ENCODE results near the gene PARL. TPM values are rescaled to one million over a fixed set of nuclear protein-coding genes. Genes with fewer than 3 reads are reported as not detected.

Gene PARL
- polyA plus RNA-seq, 2 of the 4 experiments (the other 2 are of a cell fraction) = 45.9 to 71.6 TPM

GRCh38 chr3:183815951-183816475 is 68.7 kb downstream of the PARL start:
- no peaks in the 10 kb centered on the region for H3K4me1 ChIP-seq
- ATAC-seq (no peak), FAIRE-seq (no peak), DNase-seq (ENCODE audit: low read depth in 1 of 2, low spot score in 1 of 2) (no peak)
- TF ChIP-seq BHLHE40 (IDR thresholded peaks at IDR 0.05; ENCODE audit: low read depth, low read length) (no peak), CHD4 (IDR thresholded peaks at IDR 0.05; ENCODE audit: borderline replicate concordance) (no peak)
- H3K9me3 ChIP-seq = no peaks in the 10 kb centered on the region
- H3K4me2 ChIP-seq = no peak overlapping the region
- WGBS (ENCODE audit: missing lambda C conversion rate) = 81% methylated on average over 8 of the region's 12 CpGs
- ChIA-PET CTCF (interaction anchor here (0.8 to 1.5 kb wide), 2 partner anchors 13 to 250 kb away, joined by 3 read pairs; no protein-coding TSS in a partner anchor), POLR2A (no interaction called here)
- H3K4me3 ChIP-seq = no peak overlapping the region
- H3K27ac ChIP-seq = no peak overlapping the region

- Histone ChIP-seq H3K4me2 (no peak overlapping the region), H3K4me3 (no peak overlapping the region), H3K9me3 (no peaks in the 10 kb centered on the region), H3K4me1 (no peaks in the 10 kb centered on the region), H3K27ac (no peak overlapping the region)
- WGBS (ENCODE audit: missing lambda C conversion rate) = 76% methylated on average over 9 of the region's 9 CpGs
- FAIRE-seq (no peak), DNase-seq (ENCODE audit: low read depth in 1 of 2, low spot score in 1 of 2) (no peak), ATAC-seq (no peak; a peak in 2 of 6 replicates)
- ChIA-PET POLR2A (no interaction called here), CTCF (interaction anchor here (0.8 to 1.5 kb wide), 3 partner anchors 9 to 250 kb away, joined by 3 to 5 read pairs (median 3); partner anchors contain the start of gene MAP6D1)
- TF ChIP-seq JUNB (IDR thresholded peaks at IDR 0.05) (no peak), MAFK (IDR thresholded peaks at IDR 0.05; ENCODE audit: partially characterized antibody) (no peak), NR3C1 (IDR thresholded peaks at IDR 0.05) (no peak), EHF (CRISPR knock-in tag; IDR thresholded peaks at IDR 0.05) (no peak), NPAS2 (CRISPR knock-in tag; IDR thresholded peaks at IDR 0.05; ENCODE audit: borderline replicate concordance) (no peak), RARB (CRISPR knock-in tag; IDR thresholded peaks at IDR 0.05) (no peak), HOXB5 (CRISPR knock-in tag; IDR thresholded peaks at IDR 0.05) (no peak), RFX5 (IDR thresholded peaks at IDR 0.05) (no peak), HOXB13 (CRISPR knock-in tag; IDR thresholded peaks at IDR 0.05; ENCODE audit: low read depth) (no peak)
- TF ChIP-seq, protein P1, sequence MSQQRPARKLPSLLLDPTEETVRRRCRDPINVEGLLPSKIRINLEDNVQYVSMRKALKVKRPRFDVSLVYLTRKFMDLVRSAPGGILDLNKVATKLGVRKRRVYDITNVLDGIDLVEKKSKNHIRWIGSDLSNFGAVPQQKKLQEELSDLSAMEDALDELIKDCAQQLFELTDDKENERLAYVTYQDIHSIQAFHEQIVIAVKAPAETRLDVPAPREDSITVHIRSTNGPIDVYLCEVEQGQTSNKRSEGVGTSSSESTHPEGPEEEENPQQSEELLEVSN (IDR thresholded peaks at IDR 0.05; ENCODE audit: borderline replicate concordance, low read depth) = no peak
Measured at GRCh38 chr3:183815563-183815940, 69.1 kb downstream of the PARL start.

DNA sequence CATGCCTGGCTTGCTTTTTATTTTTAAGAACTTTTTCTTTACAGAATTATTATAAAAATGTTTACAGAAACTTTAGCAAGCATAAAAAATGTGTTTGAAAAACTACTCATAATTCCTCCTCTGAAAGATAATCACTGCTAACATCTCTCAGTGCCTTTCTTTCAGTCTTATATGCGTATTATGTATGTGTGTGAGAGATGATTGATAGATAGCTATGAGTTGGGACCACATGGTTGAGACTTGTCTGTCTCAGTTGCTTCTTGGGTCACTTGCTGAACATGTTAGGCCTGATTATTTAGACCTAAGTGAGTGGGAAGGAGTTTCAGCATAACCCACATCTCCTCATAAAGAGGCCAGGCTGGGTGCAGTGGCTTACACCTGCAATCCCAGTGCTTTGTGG is 70.4 kb downstream of the PARL start:
- POLR2A ChIA-PET = no interaction called here
- WGBS (ENCODE audit: missing lambda C conversion rate) = 96% methylated on average over 1 of the region's 1 CpG
- FAIRE-seq = no peak
- TF ChIP-seq HOXA7 (CRISPR knock-in tag; IDR thresholded peaks at IDR 0.05) = no peak
- TF ChIP-seq RCOR1 (IDR thresholded peaks at IDR 0.05; ENCODE audit: low read depth, low read length) = no peak
- no peak for TF ChIP-seq RARB (CRISPR knock-in tag; IDR thresholded peaks at IDR 0.05)
- no peak for TF ChIP-seq ZNF302 (CRISPR knock-in tag; IDR thresholded peaks at IDR 0.05)
- no peak for TF ChIP-seq HEYL (CRISPR knock-in tag; IDR thresholded peaks at IDR 0.05)
- no peak for TF ChIP-seq HES2 (IDR thresholded peaks at IDR 0.05)
- TF ChIP-seq ESRRA (IDR thresholded peaks at IDR 0.05; ENCODE audit: borderline replicate concordance, low read length) = no peak
- TF ChIP-seq POLR2AphosphoS2 (conservative IDR thresholded peaks at IDR 0.05; ENCODE audit: low read length) = no peak
- Histone ChIP-seq H3K4me2 (no peak overlapping the region), H3K4me1 (no peaks in the 10 kb centered on the region), H3K27ac (no peak overlapping the region), H3K4me3 (no peak overlapping the region), H3K9me3 (no peaks in the 10 kb centered on the region)
- no peak for ATAC-seq
- no peak for DNase-seq (ENCODE audit: low read depth in 1 of 2, low spot score in 1 of 2)
- CTCF ChIA-PET = no interaction called here

- Histone ChIP-seq H3K4me2 (no peak overlapping the region), H3K27ac (peak overlapping the region in 1 of 2 experiments; percentile 26; a peak in 3 of 6 replicates), H3K9me3 (no peaks in the 10 kb centered on the region), H3K4me3 (no peak overlapping the region), H3K4me1 (no peaks in the 10 kb centered on the region)
- DNase-seq (ENCODE audit: low read depth in 1 of 2, low spot score in 1 of 2) (no peak), FAIRE-seq (no peak), ATAC-seq (no peak)
- POLR2A ChIA-PET = interaction anchor here (0.5 kb wide), 1 partner anchor 206 kb away, joined by 3 read pairs; no protein-coding TSS in a partner anchor
- TF ChIP-seq KDM1A (IDR thresholded peaks at IDR 0.05; ENCODE audit: low read depth) = no peak
- no peak for TF ChIP-seq NPAS2 (CRISPR knock-in tag; IDR thresholded peaks at IDR 0.05; ENCODE audit: borderline replicate concordance)
- TF ChIP-seq SREBF2 (IDR thresholded peaks at IDR 0.05) = no peak
- no peak for TF ChIP-seq CHD4 (IDR thresholded peaks at IDR 0.05; ENCODE audit: borderline replicate concordance)
- no peak for TF ChIP-seq KDM5A (IDR thresholded peaks at IDR 0.05)
- TF ChIP-seq ESRRA (IDR thresholded peaks at IDR 0.05; ENCODE audit: borderline replicate concordance, low read length) = no peak
- no peak for TF ChIP-seq FOSL2 (IDR thresholded peaks at IDR 0.05)
- TF ChIP-seq FOSL2 (CRISPR knock-in tag; IDR thresholded peaks at IDR 0.05) = no peak
- 92% methylated on average over 8 of the region's 8 CpGs for WGBS (ENCODE audit: missing lambda C conversion rate)
- CTCF ChIA-PET = interaction anchor here (0.6 kb wide), 1 partner anchor 12 kb away, joined by 3 read pairs; the partner anchor contains the start of gene MAP6D1
Measured at GRCh38 chr3:183812761-183813445, 71.8 kb downstream of the PARL start.

Data from A549 (cell line).